ENCODE results near the gene GDA.

GDA gene

DNA sequence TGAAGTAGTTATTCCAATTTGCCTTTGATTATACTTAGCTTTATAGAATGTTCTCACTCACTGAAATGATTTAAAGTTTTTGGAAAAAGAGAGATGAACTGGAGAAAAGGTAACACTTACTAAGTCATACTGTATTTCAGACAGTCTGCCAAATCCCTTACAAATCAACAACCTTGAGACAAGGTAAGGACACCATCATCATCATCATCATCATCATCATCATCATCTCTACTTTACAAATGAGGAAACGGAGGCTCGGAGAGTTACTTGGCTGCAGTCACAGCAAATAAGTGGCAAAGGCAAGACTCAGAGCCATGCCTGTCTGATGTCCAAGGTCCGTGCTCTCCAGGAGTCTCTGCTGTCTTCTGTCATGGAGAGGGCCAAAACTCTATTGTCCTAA is 9.4 kb downstream of the GDA start:
- TF ChIP-seq, protein P1, sequence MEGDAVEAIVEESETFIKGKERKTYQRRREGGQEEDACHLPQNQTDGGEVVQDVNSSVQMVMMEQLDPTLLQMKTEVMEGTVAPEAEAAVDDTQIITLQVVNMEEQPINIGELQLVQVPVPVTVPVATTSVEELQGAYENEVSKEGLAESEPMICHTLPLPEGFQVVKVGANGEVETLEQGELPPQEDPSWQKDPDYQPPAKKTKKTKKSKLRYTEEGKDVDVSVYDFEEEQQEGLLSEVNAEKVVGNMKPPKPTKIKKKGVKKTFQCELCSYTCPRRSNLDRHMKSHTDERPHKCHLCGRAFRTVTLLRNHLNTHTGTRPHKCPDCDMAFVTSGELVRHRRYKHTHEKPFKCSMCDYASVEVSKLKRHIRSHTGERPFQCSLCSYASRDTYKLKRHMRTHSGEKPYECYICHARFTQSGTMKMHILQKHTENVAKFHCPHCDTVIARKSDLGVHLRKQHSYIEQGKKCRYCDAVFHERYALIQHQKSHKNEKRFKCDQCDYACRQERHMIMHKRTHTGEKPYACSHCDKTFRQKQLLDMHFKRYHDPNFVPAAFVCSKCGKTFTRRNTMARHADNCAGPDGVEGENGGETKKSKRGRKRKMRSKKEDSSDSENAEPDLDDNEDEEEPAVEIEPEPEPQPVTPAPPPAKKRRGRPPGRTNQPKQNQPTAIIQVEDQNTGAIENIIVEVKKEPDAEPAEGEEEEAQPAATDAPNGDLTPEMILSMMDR (IDR thresholded peaks at IDR 0.05; ENCODE audit: borderline replicate concordance, insufficient read depth, low read depth, low read length): no peak

DNA sequence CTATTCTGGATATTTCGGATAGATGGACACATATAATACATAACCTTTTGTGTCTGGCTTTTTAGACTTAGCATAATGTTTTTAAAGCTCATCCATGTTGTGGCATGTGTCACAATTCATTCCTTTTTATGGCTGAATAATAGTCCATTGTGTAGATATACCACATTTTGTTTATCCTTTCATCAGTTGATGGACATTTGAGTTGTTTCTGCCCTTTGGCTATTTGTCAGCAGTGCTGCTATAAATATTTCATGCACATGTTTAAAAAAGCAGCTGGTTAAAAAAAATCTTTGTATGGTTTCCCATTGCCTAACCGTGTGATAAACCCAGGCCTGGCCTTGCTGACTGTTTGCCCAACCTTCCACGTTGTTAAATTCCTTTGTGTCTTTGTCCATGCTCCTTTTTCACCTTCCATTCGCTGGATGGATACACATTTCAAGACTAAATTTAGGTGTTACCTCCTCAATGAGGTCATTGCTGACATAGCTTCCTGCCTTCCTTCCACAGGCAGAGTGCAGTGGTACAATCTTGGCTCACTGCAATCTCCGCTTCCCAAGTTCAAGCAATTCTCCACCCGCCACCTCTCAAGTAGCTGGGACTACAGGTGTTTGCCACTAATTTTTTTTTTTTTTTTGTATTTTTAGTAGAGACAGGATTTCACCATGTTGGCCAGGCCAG is 11.3 kb downstream of the GDA start:
- TF ChIP-seq, protein P1 (IDR thresholded peaks at IDR 0.05; ENCODE audit: borderline replicate concordance, insufficient read depth, low read depth, low read length): no peak

More for the DNA sequence above, 9.4 kb downstream of the GDA start:
- H3K4me3 ChIP-seq (ENCODE audit: low read depth, low read length): no peak overlapping the region

DNA sequence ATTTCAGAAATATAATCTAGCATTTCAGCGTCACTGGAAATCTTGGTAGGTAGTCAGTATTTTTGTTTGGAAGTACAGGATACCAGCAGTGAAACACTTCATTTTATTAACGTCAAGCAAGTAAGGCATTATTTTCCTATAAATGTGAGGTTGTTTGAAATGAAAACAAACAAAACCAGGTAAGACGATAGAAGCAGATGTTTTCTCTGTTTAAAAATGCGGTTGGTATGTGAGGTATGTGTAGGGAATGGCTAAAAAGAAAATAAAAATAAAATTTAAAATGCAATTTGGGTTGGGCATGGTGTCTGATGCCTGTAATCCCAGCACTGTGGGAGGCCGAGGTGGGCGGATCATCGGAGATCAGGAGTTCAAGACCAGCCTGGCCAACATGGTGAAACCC is 16.1 kb downstream of the GDA start:
- TF ChIP-seq, protein P1 (IDR thresholded peaks at IDR 0.05; ENCODE audit: borderline replicate concordance, insufficient read depth, low read depth, low read length): no peak
- no peak overlapping the region for H3K4me3 ChIP-seq (ENCODE audit: low read depth, low read length)

More for the DNA sequence above, 11.3 kb downstream of the GDA start:
- no peak overlapping the region for H3K4me3 ChIP-seq (ENCODE audit: low read depth, low read length)

DNA sequence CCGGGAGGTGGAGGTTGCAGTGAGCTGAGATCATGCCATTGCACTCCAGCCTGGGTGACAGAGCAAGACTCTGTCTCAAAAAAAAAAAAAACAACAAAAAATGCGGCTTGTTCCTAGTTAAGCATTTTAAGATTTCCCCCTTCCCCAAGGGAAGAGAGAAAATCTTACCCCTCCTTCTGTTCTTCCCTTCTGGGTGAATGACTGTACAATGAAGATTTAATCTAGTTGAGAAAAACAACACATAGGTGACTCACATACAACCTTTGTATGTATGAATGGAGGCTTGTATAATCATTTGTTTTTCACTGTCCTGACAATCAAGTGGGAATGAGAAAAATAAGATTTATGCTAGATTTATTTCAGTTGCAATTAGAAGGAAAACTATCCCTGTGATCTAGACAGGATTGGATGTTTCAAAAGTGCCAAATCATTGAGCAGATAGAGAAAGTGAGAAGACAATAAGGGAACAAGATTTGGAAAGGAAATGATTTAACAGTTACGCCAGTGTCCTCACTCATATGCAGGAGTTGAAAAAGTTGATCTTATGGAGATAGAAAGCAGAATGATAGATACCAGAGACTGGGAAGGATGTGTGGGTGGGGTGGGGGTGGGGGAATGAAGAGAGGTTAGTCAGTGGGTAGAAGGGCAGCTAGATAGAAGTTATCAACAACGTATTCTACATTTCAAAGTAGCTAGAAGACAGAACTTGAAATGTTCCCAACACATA is 16.7 kb downstream of the GDA start:
- TF ChIP-seq, protein P1 (IDR thresholded peaks at IDR 0.05; ENCODE audit: borderline replicate concordance, insufficient read depth, low read depth, low read length): no peak
- no peak overlapping the region for H3K4me3 ChIP-seq (ENCODE audit: low read depth, low read length)

DNA sequence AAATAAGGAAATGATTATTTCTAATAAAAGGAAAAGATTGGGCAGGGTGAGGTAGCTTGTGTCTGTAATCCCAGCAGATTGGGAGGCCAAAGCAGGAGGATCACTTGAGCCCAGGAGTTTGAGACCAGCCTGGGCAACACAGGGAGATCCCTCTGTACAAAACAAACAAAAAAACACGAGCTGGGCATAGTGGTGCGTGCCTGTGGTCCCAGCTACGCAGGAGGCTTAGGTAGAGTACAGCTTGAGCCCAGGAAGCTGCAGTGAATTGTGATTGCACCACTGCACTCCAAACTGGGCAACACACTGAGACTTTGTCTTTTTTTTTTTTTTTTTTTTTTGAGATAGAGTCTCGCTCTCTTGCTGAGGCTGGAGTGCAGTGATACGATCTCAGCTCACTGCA is 18.8 kb downstream of the GDA start:
- no peak overlapping the region for H3K4me3 ChIP-seq (ENCODE audit: low read depth, low read length)
- TF ChIP-seq, protein P1 (IDR thresholded peaks at IDR 0.05; ENCODE audit: borderline replicate concordance, insufficient read depth, low read depth, low read length): no peak

DNA sequence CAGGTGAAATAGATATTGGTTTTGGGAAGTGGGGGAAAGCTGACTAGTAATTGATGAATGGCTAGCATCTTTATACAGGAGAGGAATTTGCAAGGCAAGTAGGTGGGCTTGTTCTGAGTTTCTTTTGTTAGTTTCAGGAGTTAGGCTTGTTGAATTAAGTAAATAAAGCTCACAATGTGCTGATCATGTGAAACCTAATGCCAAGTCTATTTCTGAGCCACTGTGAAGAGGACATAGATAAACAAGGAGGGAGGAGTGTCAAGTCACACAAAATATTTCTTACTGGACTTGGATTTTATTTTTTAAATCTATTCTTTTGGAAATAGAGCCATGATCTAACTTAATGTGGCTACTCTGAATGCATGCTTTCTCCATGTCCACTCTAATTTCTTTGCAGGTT is 19.9 kb downstream of the GDA start:
- H3K4me3 ChIP-seq (ENCODE audit: low read depth, low read length): no peak overlapping the region
- TF ChIP-seq, protein P1 (IDR thresholded peaks at IDR 0.05; ENCODE audit: borderline replicate concordance, insufficient read depth, low read depth, low read length): no peak

DNA sequence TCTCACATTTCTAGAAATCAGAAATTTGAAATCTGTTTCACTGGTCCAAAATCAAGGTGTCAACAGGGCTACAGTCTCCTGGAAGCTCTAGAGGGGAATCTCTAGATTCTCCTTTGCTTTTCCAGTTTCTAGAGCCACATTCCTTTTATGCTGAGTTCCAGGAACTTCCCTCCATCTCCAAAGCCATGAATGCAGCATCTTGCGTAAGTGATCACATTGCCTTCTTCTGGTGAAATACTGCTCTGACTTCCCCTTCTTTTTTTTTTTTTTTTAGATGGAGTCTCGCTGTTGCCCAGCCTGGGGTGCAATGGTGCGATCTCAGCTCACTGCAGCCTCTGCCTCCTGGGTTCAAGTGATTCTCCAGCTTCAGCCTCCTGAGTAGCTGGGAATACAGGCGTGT is 23.8 kb downstream of the GDA start:
- no peak overlapping the region for H3K4me3 ChIP-seq (ENCODE audit: low read depth, low read length)
- TF ChIP-seq, protein P1 (IDR thresholded peaks at IDR 0.05; ENCODE audit: borderline replicate concordance, insufficient read depth, low read depth, low read length): no peak
